Activated gamma-delta T cell (primary cell): ENCODE results near the gene VSIG10L2.
"Not testable (repeated sequence)": the region's sequence is repeated elsewhere in the genome, so short reads cannot be mapped to it uniquely, and the experiment has no call there.

Experiments
- DNase-seq: peaks from one replicate; lab custom pipeline; 2025; lab: John Stamatoyannopoulos, UW
- total RNA-seq, 2 donors: gene quantifications; one replicate each; lab custom pipeline; 2026; lab: John Stamatoyannopoulos, UW

Gene VSIG10L2
- 0 to 0.17 reads per million in 2 donors for total RNA-seq

GRCh38 chr11:125945797-125946520 is at the start of gene VSIG10L2:
VSIG10L2 (plus strand) TSS chr11:125946044; CDS start chr11:125946056, 12 bp downstream.
- no peak for DNase-seq

- DNase-seq: no peak
These were observed 44.0 kb upstream of the VSIG10L2 start for GRCh38 chr11:125901872-125902271.

DNA sequence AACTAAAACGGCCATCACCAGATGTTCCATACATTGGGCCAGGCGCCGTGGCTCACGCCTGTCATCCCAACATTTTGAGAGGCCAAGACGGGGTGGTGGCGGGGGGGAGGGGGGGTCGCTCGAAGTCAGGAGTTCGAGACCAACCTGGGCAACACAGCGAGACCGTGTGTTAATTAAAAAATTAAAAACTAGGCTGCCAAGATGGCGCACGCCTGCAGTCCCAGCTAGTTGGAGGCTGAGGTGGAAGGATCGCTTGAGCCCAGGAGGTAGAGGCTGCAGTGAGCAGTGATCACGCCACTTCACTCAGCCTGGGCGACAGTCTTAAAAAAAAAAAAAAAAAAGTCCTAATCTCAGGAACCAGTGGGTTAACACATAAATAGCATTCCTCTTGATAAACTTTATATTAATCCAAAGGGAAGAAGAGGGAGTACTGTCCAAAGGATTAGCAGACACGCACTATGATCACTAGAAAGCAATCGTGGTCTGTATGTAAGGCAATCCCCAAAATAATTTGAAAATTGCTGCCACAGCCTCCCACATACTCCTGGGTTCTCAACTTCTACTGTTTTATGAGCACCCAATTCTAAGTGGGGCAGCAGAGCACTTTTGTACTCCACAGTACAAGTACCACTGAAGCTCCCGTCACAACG is 43.4 kb upstream of the VSIG10L2 start:
- no peak for DNase-seq

DNA sequence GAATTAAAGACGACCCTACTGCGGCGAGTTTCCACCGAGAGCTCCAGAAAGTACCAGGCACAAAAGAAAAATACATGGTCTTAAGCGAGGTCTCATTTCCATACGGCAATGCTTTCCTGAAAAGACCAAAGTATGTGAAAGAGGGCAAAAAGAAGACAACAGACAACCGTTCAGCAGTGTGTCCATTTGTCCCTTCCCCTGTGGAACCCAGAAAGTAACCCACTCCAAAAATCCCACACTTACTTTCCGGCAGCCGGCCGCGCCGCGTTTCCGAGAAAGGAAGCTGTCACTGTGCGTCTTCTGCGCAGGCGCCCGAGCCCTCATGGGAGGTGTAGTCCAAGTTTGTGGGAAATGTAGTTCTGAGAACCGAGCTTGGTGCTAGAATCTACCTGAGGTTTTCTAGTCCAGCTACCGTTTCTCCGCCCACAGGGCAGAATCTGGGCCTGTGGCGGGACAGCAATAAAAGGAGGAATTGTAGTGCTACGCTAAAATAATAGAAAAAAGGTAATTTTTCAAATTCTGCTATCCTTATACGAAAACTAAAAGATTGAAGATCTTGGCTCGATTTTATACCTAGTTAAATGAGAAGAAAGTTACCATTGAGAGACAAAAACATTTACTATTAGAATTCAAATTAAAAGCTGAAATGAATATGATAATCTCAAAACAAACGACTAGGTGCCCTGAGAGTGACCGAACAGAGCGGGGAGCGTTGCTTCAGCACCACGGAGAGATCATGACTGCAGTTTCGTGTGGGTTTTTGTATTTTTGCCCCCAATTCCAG is 42.7 kb upstream of the VSIG10L2 start, which contains the start of gene PUS3:
TSS of gene PUS3 (minus strand) at position 280 of the 784 bp plus-strand sequence. CDS start 6,922 bp downstream, outside the sequence.
- DNase-seq: peak; percentile 74

DNA sequence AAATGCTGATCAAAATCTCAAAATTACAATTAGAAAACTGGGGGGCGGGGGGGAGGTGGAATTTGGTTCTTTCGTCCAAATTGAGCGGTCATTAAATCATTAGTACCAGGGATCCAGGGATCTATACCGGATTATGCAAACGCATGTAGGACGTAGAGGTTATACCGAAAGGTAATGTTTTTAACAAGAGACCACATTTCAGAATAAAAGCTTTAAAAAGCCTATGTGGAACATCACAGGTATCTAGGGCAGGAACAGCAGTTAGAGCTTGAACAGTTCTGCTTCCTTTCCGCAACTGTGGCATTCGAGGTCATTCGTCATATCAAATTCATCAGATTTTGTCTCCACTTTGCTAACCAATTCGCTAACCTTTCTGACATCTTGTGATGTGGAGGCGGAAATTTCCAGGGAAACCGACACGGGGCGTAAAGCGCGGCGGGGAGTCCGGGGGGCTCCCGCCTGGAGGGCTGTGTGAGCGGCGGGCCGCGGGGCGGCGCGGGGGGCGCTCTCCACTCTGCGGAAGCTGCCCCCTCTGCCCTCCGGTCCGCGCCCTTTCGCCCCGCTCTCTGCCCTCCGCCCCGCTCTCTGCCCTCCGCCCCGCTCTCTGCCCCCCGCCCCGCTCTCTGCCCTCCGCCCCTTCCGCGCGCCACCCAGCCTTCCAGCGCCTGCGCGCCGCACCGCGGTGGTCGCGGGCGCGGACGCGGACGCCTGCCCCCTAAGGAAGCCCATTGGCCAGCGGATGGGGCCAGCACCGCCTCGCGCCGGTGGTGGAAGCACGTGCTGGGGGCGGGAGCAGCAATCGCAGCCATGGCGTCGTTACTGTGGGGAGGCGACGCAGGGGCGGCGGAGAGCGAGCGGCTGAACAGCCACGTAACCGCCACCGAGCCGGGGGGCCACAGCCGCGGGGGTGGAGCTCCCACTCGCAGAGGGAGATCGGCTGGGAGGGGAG is 41.9 kb upstream of the VSIG10L2 start, which contains the start of gene DDX25:
TSS of gene DDX25 (plus strand) at position 798 of the 949 bp plus-strand sequence. CDS start at position 808, 10 bp downstream.
- peak; percentile 16 for DNase-seq

DNA sequence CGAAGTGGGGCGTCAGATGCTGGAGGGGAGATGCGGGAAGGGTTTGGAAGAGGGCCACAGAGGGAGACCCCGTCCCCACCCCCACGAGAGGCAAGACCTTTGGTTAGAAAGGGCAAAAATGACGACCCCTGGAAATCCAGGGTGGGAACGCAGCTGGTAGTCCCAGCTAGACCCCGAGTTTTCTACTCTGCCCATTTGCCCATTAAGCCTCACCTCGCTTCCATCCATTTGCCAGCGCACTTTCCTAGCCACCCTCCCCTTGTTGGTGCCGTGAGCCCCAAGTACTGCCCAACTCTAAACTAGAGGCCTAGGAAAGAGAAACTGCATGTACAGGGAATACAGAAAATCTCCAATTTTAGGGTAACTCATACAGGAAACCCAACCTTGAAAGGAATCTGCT is 41.2 kb upstream of the VSIG10L2 start:
- no peak for DNase-seq

DNA sequence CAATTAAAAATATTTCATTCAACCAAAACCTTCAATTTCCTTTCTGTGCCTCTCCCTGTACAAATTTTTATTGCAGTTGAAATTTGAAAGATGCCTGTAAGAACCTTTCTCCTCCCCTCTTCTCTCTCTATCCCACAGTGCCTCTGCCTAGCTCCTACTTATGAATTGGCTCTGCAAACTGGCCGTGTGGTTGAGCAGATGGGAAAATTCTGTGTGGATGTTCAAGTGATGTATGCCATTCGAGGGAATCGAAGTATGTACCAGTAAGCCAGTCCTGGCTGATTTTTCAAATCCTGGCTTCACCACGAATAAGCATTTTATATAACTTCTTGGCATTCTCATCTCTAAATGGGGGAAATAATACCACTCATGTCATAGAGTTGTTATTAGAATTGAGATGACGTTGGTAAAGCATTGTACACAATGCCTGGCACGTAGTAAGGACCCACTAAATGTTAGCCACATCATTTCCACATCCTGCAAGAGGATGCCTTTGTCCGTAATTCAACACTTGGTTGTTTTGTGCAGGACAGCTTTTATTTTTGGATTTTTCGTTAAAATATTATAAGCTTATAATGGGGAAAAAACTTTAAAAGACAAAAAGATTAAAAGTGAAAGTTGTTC is 35.5 kb upstream of the VSIG10L2 start:
- DNase-seq: no peak

GRCh38 chr11:125914601-125915000 is 31.2 kb upstream of the VSIG10L2 start:
- DNase-seq: not testable (repeated sequence)

GRCh38 chr11:125916683-125917347 is 29.0 kb upstream of the VSIG10L2 start:
- DNase-seq: no peak

- DNase-seq: no peak
These were observed 27.6 kb upstream of the VSIG10L2 start for GRCh38 chr11:125918140-125918840.

DNA sequence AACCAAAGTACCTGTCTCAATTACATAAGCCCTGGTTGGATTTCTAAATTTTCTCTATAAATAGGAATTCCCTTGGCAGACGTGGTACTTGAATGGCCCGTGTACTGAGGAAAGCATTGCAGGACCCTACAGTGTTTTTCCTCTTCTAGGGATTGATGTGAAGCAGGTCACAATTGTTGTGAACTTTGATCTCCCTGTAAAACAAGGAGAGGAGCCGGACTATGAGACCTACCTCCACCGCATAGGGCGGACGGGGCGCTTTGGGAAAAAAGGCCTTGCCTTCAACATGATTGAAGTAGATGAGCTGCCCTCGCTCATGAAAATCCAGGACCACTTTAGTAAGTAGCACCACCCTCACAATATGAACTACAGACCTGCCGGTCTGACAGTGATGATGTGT is 24.8 kb upstream of the VSIG10L2 start:
- no peak for DNase-seq

- no peak for DNase-seq
These were observed 23.7 kb upstream of the VSIG10L2 start for GRCh38 chr11:125922156-125922555.

GRCh38 chr11:125923012-125923579 is 22.7 kb upstream of the VSIG10L2 start:
- no peak for DNase-seq

GRCh38 chr11:125923633-125924032 is 22.2 kb upstream of the VSIG10L2 start:
- DNase-seq: no peak

- DNase-seq: no peak
These were observed 21.3 kb upstream of the VSIG10L2 start for GRCh38 chr11:125924384-125925007.

- DNase-seq: no peak
These were observed 20.6 kb upstream of the VSIG10L2 start for GRCh38 chr11:125925247-125925740.

GRCh38 chr11:125925804-125926203 is 20.0 kb upstream of the VSIG10L2 start:
- no peak for DNase-seq

GRCh38 chr11:125926682-125927081 is 19.2 kb upstream of the VSIG10L2 start:
- DNase-seq: no peak
